GM12873 (cell line): ENCODE results near the gene PLD1.

Experiments
- CTCF ChIP-seq: IDR thresholded peaks from 2 replicates; pipeline ENCODE4 v1.5.1; 2012; ENCODE audit warnings: low read depth, mild to moderate bottlenecking, moderate library complexity, low read length, control low read depth; ENCODE audit not compliant: insufficient read depth; ENCODE audit errors: missing control alignments

PLD1 gene

GRCh38 chr3:171811913-171812335 is 1.6 kb upstream of the PLD1 start:
- TF ChIP-seq CTCF, result no peak

- TF ChIP-seq CTCF, result no peak
These were observed 1.1 kb upstream of the PLD1 start for GRCh38 chr3:171811295-171811912.

- TF ChIP-seq CTCF, result no peak
These were observed 479 bp upstream of the PLD1 start for GRCh38 chr3:171810629-171811294.

- no peak for TF ChIP-seq CTCF
These were observed 747 bp downstream of the PLD1 start for GRCh38 chr3:171809611-171809860.

- no peak for TF ChIP-seq CTCF
These were observed 2.5 kb downstream of the PLD1 start for GRCh38 chr3:171807806-171808205.

GRCh38 chr3:171807129-171807675 is 3.1 kb downstream of the PLD1 start:
- TF ChIP-seq CTCF, result no peak

- TF ChIP-seq CTCF, result no peak
These were observed 3.8 kb downstream of the PLD1 start for GRCh38 chr3:171806200-171807128.
